ENCODE measurements around the gene PNCK.
A peak's percentile ranks its signal among the peaks of the same experiment; 100 is the strongest.
"Not testable (repeated sequence)": the region's sequence is repeated elsewhere in the genome, so short reads cannot be mapped to it uniquely, and the experiment has no call there.

Gene PNCK

DNA sequence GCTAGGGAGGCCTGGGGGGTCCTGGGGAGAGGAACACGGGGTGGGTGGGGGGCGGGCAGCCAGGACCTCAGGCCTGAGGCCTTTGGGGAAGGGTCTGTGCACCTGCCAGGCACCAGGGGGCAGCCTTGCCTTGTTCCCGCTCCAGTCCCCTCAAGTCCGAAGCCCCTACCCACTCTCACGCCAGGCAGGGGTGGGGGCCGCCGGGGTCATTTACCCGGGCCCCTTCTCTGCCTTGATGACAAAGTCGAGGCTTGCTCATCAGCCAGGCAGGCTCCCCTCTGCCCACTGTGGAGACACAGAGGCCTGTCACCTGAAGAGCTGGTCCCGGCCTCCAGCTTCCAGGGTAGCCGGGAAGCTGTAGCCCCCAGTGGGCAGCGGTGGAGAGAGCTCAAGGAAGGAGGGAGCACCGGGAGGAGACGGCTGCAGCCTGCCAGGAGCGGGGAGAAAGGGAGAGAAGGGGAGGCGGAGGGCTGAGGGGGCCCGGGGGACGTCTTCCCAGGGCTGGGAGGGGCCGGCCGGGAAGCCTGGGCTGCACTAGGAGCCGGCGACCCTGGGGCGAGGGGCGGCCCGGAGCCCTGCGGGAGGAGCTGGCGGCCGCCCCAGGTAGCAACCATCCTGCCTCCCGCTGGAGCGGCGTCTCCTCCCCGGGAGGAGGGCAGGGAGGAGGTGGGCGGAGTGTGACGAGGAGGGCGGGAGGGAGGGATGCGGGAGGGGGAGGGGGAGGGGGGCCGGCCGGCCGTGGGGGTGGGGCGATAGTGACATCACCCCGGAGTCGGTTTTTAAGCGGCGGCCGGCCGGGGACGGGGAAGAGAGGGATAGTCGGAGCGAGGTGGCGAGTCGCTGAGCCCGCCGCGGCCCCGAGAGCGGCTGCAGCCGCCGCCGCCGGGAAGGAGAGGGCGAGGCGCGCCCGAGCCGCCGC is 13.8 kb upstream of the PNCK start, which contains the start of gene SLC6A8:
Gene SLC6A8, plus strand, starts transcription at position 806 of the 919 bp plus-strand sequence. CDS start 649 bp downstream, outside the sequence.
- no peak for DNase-seq (ENCODE audit: low read depth, low spot score)
- H3K27ac ChIP-seq: peak within 1 kb of the TSS; percentile 39

DNA sequence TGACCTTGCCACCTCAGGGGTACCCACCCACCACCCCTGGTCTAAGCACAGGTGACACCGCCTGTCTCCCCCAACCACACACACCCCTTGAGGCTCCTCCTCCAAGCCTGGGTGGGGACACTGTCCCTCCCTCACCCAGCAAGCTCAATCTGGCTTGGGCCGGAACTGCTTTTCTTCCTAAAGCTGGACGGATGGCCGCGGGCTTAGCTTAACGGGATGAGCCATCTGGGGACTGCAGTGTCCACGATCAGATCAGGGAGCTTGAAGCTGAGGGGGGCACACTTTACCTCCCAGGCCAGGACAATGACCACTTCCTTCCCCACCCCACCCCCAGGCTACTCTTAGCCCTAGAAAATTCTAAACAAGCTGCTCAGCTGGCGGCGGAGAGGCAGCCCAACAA is 13.1 kb upstream of the PNCK start:
- no peak for DNase-seq (ENCODE audit: low read depth, low spot score)
- no peak overlapping the region for H3K27ac ChIP-seq

DNA sequence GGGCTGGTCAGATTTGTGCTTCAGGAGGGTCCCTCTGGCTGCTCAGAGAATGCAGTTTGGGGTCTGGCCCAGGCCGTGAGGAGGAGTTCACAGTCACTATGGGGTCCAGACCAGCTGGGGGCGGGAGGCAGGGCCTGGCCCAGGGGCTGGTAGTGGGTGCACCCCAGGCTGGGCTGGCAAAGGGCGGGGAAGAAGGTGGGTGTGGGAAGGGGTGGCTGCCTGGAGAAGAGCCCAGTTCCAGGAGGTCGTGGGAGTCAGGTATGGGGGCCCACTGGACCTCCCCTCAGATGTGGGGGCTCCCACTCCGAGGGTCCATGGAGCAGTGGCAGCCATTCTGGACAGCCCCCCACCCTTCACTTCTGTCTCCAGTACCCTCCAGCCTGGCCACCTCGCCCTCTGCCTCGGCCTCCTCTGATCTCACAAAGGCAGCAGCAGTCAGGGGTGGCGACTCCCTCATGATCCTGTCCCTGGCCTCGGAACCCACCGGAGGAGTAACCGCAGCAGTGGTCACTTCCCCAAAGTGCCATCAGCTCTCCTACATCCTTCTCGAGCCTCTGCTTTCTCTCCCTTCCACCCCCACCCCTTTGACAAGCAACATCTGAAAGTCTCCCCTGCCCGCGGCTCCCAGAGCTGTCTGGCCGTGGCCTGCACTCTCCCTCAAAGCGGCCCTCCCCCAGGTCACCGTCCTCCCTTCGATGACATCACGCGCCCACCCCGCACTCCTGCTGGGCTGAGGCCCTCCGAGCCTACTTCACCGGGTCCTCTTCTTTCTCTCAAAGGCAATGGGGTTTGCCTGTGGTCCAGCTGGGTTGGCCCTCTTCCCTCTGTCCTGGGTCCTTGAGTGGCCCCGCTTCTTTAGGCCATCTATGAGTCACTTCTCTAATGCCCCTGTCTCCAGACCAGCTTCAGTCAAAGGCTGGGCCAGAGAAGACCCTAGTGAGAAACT is 12.4 kb upstream of the PNCK start:
- H3K27ac ChIP-seq: no peak overlapping the region
- no peak for DNase-seq (ENCODE audit: low read depth, low spot score)

DNA sequence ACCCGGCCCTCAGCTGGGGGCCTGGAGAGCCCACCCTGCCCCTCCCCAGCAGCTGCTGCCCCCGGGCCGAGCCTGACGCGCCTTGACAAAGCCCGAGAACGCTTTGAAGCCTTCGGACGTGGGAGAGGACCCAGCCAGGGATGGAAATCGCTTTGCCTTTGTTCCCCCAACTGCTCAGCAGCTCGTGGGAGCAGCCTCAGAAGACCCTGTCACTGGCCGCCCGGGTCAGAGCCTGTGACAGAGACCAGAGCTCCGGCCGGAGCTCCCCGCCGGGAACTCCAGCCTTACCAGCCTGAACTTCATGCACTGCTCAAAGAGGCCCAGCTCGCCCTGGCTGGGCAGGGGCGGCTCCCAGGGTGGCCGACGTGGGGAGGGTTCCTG is 11.5 kb upstream of the PNCK start:
- DNase-seq (ENCODE audit: low read depth, low spot score): no peak

DNA sequence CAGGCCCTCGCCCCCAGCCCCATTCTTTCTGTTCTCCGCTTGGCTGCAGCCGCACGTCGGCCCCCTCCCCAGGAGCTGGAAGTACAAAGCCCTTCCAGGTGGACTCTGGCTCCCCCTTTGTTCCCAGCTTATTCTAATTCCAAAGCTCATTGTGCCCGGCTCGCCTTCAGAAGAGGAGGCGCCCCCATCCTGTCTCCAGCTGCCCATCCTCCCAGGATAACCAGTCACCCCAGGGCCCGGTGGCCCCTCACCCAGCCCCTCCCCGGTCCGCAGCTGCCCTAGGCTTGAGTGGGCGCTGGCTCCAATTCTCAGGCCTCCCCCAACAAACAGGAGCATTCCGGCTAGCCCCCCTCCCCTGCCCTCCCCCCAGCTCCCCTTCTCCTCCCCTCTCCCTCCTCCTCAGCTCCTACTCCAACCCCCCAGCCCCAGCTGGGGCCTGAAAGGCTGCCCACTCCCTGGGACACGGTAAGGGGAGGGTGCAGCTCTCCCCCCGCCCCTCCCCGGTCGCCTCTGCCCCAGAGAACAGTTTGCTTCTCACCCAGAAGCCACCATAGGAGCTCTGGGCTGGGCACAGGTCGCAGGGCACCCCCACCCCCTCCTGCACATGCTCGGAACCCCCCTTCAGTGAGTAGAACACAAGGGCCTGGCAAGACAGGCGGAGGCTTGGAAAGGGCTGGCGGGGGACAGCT is 11.0 kb upstream of the PNCK start:
- no peak for DNase-seq (ENCODE audit: low read depth, low spot score)
- no peak overlapping the region for H3K27ac ChIP-seq

More for the DNA sequence above, 11.5 kb upstream of the PNCK start:
- H3K27ac ChIP-seq: no peak overlapping the region

DNA sequence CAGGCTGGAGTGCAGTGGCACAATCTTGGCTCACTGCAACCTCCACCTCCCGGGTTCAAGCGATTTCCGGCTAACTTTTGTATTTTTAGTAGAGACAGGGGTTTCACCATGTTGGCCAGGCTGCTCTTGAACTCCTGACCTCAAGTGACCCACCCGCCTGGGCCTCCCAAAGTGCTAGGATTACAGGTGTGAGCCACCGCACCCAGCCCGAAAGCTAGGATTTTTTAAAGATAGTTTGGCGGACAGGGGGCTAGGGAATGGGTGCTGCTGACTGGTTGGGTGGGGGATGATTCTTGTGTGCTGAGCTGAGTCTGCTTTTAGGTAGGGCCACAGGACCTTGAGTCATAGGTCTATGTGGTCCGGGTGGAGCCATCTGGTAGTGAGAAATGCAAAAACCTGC is 9.9 kb upstream of the PNCK start:
- not testable (repeated sequence) for DNase-seq (ENCODE audit: low read depth, low spot score)

DNA sequence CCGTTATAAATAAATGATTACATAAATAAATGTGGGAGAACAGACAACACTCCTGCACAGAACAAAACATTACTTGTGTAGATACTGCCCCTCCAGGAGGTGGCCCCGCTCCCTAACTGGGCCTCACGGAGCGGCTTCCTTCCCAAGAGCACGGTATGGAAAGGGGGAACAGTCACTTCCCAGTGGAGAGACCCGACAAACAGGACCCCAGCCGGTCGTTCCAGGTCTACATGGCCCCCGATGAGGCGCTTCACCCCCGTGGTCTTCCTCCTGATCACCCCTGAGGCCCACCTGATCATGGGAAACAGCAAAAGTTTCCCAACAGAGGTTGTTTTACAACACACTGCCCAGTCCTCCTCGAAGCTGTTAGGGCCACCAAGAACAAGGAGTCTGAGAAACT is 7.6 kb upstream of the PNCK start:
- H3K27ac ChIP-seq: no peak overlapping the region
- no peak for DNase-seq (ENCODE audit: low read depth, low spot score)

More for the DNA sequence above, 9.9 kb upstream of the PNCK start:
- H3K27ac ChIP-seq: not testable (repeated sequence)

DNA sequence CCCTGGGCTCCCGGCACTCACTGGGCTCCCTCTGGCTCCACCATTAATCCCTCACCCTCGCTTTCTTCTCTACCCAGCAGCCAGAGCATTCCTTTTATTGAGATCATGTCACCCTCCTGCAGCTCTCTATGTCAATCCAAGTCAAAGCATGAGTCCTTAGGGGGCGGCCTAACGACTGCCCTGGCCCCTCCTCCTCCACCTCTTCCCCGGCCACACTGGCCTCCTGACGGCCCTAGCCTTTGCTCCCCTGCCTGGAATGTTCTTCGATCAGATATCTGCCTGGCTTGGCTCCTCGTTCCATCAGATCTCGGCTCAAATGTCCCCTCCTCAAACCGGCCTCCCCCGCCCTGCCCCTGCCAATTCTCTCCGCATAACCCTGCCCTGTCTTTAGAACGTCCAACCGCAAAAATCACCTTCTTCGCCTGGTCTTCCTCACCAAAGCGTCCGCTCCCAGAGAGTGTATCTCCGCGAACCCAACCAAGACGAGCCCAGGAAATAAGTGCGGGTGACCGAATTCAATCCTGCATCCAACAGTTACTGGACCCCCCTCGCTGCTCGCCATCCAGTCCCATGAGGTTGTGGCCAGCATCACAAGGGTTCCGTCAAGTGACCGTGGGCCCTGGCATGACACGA is 722 bp upstream of the PNCK start:
- DNase-seq (ENCODE audit: low read depth, low spot score): no peak
- no peak overlapping the region for H3K27ac ChIP-seq

DNA sequence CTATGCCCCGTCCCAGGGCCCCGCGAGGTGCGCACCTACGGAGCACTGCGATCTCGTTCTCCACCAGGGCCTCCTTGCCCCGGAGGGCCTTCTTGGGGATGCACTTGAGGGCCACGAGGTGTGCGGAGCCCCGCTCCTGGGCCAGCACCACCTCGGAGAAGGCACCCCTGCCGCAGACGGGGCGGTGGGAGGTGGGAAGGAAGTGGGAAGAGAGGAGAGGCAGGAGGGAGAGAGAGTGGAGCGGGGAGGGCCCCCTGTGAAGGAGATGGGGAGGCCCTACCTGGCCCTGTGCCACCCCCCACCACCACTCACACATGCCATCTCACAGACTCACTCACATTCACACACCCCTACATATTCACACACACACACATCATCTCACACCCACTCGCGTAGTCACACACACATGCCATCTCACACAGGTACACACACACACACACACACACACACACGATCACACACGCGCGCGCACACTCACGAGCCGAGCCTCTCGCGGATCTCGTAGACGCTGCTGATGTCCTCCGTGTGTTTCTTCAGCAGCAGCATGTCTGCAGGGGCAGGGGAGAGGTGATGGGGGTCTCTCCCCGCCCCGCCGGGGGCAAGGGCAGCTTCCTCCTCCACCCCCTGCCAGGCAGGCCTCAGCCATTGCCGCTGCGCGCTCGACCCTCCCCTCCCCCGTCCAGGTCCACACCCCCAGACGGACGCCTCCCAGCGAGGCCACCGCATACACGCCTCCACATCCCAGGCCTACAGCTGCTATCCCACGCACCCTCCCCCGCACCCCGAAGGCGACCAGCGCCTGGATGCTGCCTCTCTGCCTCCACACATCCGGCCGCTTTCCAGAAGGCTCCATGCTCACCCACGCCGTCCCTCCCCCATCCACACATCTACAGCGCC is 834 bp downstream of the PNCK start:
- DNase-seq (ENCODE audit: low read depth, low spot score): no peak
- no peak overlapping the region for H3K27ac ChIP-seq

DNA sequence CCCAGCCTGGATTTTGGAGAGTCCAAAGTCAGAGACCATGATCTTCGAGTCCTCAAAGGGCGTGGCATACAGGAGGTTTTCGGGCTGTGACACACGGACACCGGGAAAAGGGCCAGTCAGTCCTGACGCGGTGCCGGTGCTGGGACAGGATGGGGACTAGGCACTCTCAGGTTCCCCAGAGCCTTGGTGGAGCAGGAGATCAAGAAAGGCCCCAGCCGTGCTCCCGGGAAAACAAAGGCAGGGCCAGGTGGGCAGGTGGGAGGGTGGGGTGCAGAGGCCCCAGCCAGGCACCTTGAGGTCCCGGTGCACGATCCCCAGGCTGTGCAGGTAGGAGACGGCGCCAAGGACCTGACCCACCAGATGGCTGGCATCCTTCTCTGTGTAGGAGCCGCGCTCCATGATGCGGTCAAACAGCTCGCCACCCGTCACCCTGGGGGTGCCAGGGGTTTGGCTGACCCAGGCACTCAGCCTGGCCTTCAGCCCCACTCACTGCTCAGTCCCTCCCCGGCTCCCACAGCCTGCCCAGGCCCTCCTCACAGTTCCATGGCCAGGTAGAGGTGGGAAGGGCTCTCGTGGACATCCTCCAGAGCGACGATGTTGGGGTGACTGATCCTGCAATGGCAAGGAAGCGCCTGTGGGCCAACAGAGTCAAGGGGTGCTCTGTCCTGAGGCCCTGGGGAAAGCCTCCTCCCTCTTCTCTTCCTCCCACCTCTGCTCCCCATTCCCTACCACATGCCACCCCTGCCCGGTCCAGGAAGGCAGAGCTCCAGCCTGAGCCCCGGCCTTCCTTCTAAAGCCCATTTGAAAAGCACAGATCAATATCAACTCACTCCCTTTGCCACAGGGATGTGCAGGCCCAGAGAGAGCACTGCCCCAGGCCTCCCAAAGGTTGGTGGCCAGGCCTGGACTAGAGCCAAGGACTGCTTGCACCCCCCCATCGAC is 1.8 kb downstream of the PNCK start:
- DNase-seq (ENCODE audit: low read depth, low spot score): no peak
- no peak overlapping the region for H3K27ac ChIP-seq

DNA sequence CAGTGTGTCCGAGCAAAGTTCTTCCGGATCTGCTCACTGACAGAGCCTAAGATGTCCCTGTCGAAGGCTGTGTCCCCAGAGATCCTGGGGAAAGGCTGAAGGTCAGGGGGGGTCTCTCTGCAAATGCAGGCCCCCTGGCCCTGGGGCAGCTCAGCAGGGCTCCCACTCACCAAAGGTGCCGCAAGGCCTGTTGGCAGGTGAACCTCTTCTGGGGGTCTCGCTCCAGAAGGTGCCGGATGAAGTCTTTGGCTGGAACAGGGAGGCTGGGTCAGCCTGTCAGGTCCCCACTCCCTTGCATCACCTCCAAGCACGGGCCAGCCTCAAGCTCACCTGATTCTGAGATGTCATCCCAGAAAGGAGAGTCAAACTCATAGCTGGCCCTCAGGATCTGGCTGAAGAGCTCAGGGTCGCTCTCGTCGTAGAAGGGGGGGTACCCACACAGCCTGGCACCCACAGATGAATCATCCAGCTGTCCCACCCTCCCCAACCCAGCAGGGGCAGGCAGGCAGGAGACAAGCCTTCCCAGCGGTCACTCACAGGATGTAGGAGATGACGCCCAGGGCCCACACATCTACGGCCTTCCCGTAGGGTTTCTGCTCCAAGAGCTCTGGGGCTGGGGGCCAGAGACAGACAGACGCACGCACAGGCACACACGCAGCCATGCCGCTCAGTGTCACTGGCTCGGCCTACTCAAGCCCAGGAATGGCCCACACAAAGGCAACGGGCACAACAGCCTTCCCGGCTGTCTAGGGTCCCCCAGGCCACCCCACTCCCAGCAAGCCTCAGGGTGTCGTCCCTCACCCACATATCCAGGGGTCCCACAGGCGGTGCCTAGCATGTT is 2.6 kb downstream of the PNCK start:
- no peak for DNase-seq (ENCODE audit: low read depth, low spot score)

DNA sequence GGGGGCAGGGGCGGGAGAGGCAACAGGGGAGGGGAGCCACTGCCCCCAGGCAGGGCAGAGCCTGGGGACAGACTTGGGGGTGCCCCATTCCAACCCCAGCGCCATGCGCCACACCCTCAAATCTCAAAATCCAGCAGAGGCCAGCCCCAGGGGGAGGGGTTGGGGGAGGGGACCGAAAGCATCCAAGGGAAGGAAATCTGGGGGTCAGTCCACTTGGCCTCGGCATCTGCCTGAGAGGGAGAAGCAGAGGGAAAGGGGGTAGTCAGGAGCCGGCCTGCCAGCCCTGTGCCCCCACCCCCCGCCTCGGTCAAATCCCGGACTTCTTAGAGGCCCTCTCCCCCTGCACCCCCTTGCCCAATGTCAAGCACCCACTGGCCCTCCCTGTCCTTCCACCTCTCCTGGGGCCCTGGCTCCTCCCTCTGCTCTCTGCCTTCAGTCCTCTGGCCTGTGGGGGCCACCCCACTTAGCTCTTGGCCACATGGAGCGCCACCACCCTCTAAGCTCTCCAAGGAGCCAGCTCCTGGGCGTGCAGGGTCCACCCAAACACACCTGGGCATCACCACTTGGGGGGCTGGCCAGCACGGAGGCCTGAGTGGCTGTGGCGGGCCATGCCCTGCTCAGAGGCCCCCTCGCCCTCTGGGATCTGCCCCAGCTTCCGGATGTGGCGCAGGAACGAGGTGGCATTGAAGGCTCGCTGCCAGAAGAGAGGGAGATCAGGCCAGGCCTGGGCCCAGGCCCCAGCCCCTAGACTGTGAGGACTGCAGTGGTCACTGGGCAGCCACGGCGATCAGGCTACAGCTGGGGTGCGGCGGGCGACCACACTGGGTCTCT is 3.5 kb downstream of the PNCK start:
- no peak overlapping the region for H3K27ac ChIP-seq
- no peak for DNase-seq (ENCODE audit: low read depth, low spot score)

More for the DNA sequence above, 2.6 kb downstream of the PNCK start:
- H3K27ac ChIP-seq: no peak overlapping the region

DNA sequence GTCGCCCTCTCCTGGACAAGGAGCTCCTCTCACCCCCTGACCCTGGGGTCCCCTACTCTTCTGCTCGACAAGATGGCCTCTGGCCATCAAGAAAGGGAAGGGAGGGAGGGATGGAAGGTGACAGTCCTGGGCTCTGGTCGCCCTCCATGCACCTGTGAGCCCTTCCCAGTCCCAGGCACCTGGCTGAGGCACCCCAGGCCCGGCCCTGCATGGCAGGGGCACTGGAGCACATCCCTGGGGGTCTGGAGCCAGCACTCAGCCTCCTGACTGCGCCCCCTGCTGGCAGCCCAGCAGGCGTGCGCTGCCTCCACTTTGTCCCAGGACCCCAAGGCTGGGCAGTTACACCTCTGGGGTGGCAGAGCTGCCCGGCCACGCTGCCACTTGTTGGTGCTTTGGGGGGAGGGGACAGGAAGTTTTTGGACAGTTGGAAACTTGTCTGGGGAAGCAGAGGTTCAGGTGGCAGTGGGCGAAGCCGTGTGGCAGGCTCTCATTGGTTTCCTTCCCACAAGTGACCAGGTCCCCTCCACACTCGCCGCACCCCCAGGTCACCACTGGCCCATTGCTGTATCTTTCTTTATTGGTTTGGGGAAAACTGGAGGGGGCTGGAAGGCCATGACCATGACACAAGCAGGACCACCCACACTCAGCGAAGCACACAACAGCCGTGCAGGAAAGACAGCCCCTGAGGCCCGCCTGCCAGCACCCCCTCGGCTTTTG is 4.3 kb downstream of the PNCK start:
- no peak overlapping the region for H3K27ac ChIP-seq
- no peak for DNase-seq (ENCODE audit: low read depth, low spot score)

DNA sequence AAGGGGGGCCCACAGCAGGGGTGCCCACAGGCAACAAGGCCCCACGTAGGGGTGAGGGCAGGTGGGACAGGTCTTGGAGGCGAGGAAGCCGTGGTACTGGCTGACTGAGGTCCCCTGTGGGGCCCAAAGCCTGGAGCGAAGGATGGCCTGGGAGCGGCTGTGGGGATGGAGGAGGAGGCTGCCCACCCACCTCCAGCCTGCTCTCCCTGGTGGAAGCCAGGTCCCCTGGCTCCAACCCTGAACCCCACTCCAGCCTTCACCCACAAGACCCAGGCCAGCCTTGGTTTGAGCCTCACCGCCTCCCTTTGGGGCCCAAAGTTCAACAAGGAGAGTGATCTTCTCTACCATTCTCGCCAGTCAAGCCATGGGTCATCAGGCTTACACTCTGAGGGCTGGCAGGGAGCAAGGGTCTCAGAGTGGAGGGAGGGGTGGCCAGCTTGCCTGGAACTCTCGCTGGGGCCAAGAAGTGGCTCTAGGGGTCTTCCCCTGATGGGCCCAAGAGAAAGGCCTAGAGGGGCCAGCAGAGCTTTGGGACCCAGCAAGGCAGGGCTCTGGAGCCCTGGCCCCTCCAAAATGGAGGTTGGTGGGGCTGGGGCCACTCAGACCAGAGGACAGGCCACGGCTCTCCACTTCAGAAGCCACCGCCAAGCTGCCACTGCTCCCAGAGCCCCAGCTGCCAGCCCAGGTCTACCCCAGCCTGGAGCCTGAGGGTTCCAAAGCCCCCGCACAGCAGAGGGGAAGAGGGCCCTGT is 5.0 kb downstream of the PNCK start:
- no peak for DNase-seq (ENCODE audit: low read depth, low spot score)
- no peak overlapping the region for H3K27ac ChIP-seq

DNA sequence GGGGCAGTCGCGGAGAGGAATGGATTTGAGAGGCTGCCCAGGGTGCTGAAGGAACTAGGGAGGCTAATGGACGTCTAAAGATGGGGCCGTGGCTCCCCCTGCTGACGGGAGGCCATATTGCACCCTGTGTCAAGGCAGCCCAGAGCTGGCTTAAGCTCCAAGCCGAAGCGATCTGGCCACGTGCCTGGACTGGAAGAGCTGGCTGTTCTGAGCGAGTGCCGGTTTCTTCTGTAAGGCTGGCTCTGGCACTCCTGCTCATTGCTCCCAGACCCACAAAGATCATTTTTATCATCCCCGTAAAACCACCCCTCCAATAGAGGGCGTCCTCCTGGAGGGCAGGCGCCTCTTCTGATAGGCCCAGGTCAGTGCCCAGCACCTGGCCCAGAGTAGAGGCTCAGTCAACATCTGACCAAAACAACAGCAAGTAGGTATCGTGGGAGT is 5.6 kb downstream of the PNCK start:
- no peak overlapping the region for H3K27ac ChIP-seq
- DNase-seq (ENCODE audit: low read depth, low spot score): no peak

All from epithelial cell of prostate (primary cell).